GM12878 (cell line): ENCODE measurements around the gene S100A9. TPM values are rescaled to one million over a fixed set of nuclear protein-coding genes. Genes with fewer than 3 reads are reported as not detected.

Experiments
- ATAC-seq: fragments of 200-7000 bp; cut with Tn5 transposase; 3 replicates; pipeline ENCODE4 v1.9.1; 2020; ENCODE audit warnings: mild to moderate bottlenecking, moderate library complexity
- BruUV-seq: library from RNA; stranded (reverse); fragments of 400-500 nt; replicated peaks from 2 replicates; lab custom pipeline; 2021; lab: Mats Ljungman, UMichigan
- CTCF ChIA-PET: fragments of 300-600 bp; sonication (Branson Sonifier 250); formaldehyde crosslinking; extraction: SDS; loops from one replicate; lab custom pipeline; 2021; ENCODE audit warnings: inconsistent platforms; lab: Yijun Ruan, JAX
- POLR2A ChIA-PET: fragments of 350-600 bp; formaldehyde crosslinking; extraction: SDS; loops from one replicate; lab custom pipeline; 2021; ENCODE audit warnings: inconsistent platforms; lab: Charles Lee
- RAD21 ChIA-PET: fragments of 300-600 bp; sonication (Branson Sonifier 250); formaldehyde crosslinking; loops from one replicate; lab custom pipeline; 2023; ENCODE audit warnings: antibody characterized with exemption; ENCODE audit not compliant: unreplicated experiment; lab: Charles Lee
- SMC1A ChIA-PET: fragments of 300-600 bp; sonication (Branson Sonifier 250); formaldehyde crosslinking; loops from one replicate; lab custom pipeline; 2023; ENCODE audit not compliant: unreplicated experiment, uncharacterized antibody; lab: Charles Lee
- DNase-seq: peaks from one replicate; pipeline ENCODE4 v3.0.0-alpha.2; 2011; ENCODE audit warnings: low read depth, low spot score
- FAIRE-seq: peaks from 3 replicates; lab custom pipeline; 2011; peaks lifted over from hg19 to GRCh38; lab: Jason Lieb, UNC
- H2AFZ ChIP-seq: 2 replicates; pipeline ENCODE4 v1.6.0; 2011; ENCODE audit warnings: low read depth, low read length, control low read depth; ENCODE audit not compliant: control insufficient read depth
- H3K27ac ChIP-seq: 2 replicates; pipeline ENCODE4 v1.5.1; 2011; ENCODE audit warnings: control low read depth; ENCODE audit not compliant: control insufficient read depth, insufficient read depth
- H3K27me3 ChIP-seq, 2 experiments: replicated peaks in 1 of 2; 2 replicates each; pipeline versions ENCODE4 v1.6.0 to v1.6.1; 2011; ENCODE audit warnings: low read length in 1 of 2; ENCODE audit not compliant: control insufficient read depth in 2 of 2, insufficient read depth in 2 of 2
- H3K36me3 ChIP-seq, 2 experiments: 2 replicates each; pipeline ENCODE4 v1.5.1; 2011; ENCODE audit warnings: low read length in 1 of 2; ENCODE audit not compliant: control insufficient read depth in 2 of 2, insufficient read depth in 2 of 2
- H3K4me1 ChIP-seq: 2 replicates; pipeline ENCODE4 v1.6.1; 2011; ENCODE audit warnings: mild to moderate bottlenecking, low read length, moderate library complexity, mixed read lengths; ENCODE audit not compliant: control insufficient read depth, insufficient read depth
- H3K4me2 ChIP-seq: 2 replicates; pipeline ENCODE4 v1.6.0; 2011; ENCODE audit warnings: control low read depth; ENCODE audit not compliant: control insufficient read depth, insufficient read depth
- H3K4me3 ChIP-seq: fragments of 200-600 bp; sonication (generic); 2 replicates; pipeline ENCODE4 v1.5.1; 2016
- H3K79me2 ChIP-seq: 2 replicates; pipeline ENCODE4 v1.6.0; 2011; ENCODE audit warnings: low read length; ENCODE audit not compliant: control insufficient read depth, insufficient read depth
- H3K9ac ChIP-seq: 2 replicates; pipeline ENCODE4 v1.8.0; 2011; ENCODE audit warnings: low read length, control low read depth, mixed read lengths; ENCODE audit not compliant: control insufficient read depth, insufficient read depth
- H3K9me3 ChIP-seq: replicated peaks from 3 replicates; pipeline ENCODE4 v1.5.1; 2011; ENCODE audit warnings: mild to moderate bottlenecking, low read length; ENCODE audit not compliant: control insufficient read depth, insufficient read depth
- H4K20me1 ChIP-seq: 2 replicates; pipeline ENCODE4 v1.6.0; 2011; ENCODE audit not compliant: control insufficient read depth, insufficient read depth
- ETV6 ChIP-seq, 2 experiments: fragments of 450-650 bp in 1 of 2; IDR thresholded peaks in 1 of 2; conservative IDR thresholded peaks in 1 of 2; 2 replicates each; pipeline ENCODE4 v1.6.1; 2014; ENCODE audit warnings: antibody characterized with exemption in 1 of 2, borderline replicate concordance in 1 of 2, low read depth in 1 of 2, mild to moderate bottlenecking in 1 of 2, moderate library complexity in 1 of 2
- GABPA ChIP-seq: IDR thresholded peaks from 2 replicates; pipeline ENCODE4 v1.6.1; 2014; ENCODE audit warnings: antibody characterized with exemption, low read depth, mild to moderate bottlenecking, inconsistent platforms
- HCFC1 ChIP-seq: fragments of 150-350 bp; IDR thresholded peaks from 2 replicates; pipeline ENCODE4 v1.6.1; 2014; ENCODE audit warnings: low read length
- LARP7 ChIP-seq: fragments of 450-650 bp; IDR thresholded peaks from 2 replicates; pipeline ENCODE4 v1.6.1; 2017; ENCODE audit warnings: mild to moderate bottlenecking
- NFYB ChIP-seq: IDR thresholded peaks from 2 replicates; pipeline ENCODE4 v1.6.1; 2011; ENCODE audit warnings: low read depth, mild to moderate bottlenecking, low read length, improper control_type of control experiment, moderate library complexity; ENCODE audit not compliant: insufficient read depth
- NR2F1 ChIP-seq: fragments of 450-650 bp; conservative IDR thresholded peaks from 2 replicates; pipeline ENCODE4 v1.6.1; 2017; ENCODE audit warnings: mild to moderate bottlenecking
- POLR2A ChIP-seq: IDR thresholded peaks from 2 replicates; pipeline ENCODE4 v1.6.1; 2011; ENCODE audit warnings: low read depth, mild to moderate bottlenecking, low read length
- SMAD1 ChIP-seq: fragments of 450-650 bp; IDR thresholded peaks from 2 replicates; pipeline ENCODE4 v1.6.1; 2018; ENCODE audit warnings: mild to moderate bottlenecking, low read depth; ENCODE audit not compliant: partially characterized antibody
- TCF3 ChIP-seq: IDR thresholded peaks from 2 replicates; pipeline ENCODE4 v1.6.1; 2012; ENCODE audit warnings: low read depth, mild to moderate bottlenecking, low read length, borderline replicate concordance; ENCODE audit not compliant: insufficient read depth
- WRNIP1 ChIP-seq: IDR thresholded peaks from 2 replicates; pipeline ENCODE4 v1.6.1; 2011; ENCODE audit warnings: low read depth, low read length, improper control_type of control experiment, borderline replicate concordance
- YY1 ChIP-seq: IDR thresholded peaks from 2 replicates; pipeline ENCODE4 v1.6.1; 2011; ENCODE audit warnings: low read depth, mild to moderate bottlenecking, low read length
- WGBS: methylation state at CpG from one replicate; pipeline ENCODE4 v1.1.6; 2016; ENCODE audit warnings: low lambda C conversion rate; ENCODE audit not compliant: insufficient replicate concordance, insufficient coverage; ENCODE audit errors: missing lambda C conversion rate; 5-methylcytosine and 5-hydroxymethylcytosine counted together
- in situ Hi-C: fragments of 300-500 bp; cut with MboI; formaldehyde crosslinking; loops from 9 replicates; pipeline ENCODE4 v1.14.3; 2018; ENCODE audit warnings: mixed read lengths
- intact Hi-C: fragments of 100-400 bp; cut with micrococcal nuclease; formaldehyde crosslinking; loops from one replicate; pipeline ENCODE4 v1.14.2; 2022; ENCODE audit not compliant: unreplicated experiment
- polyA plus RNA-seq, 11 experiments: library from polyadenylated mRNA; depleted of rRNA in 4 of 11; unstranded in 6 of 11; stranded (reverse) in 5 of 11; fragments of >200 nt; fragmentation: Nextera tagmentation in 4 of 11; fragmentation: Illumina TruSeq in 1 of 11; extraction: Ambion mirVana in 4 of 11; extraction: Trizol in 1 of 11; gene quantifications; 1 replicate in 1 of 11; 2 replicates in 10 of 11; pipeline versions ENCODE4 v1.2.1 to v1.2.3, GENCODE V29; 2011 to 2016; ENCODE audit warnings: inconsistent platforms in 2 of 11, missing spikeins in 2 of 11, low read depth in 1 of 11
- total RNA-seq, 4 experiments: library from RNA; depleted of rRNA in 3 of 4; stranded (reverse); fragments of >200 nt in 3 of 4; fragmentation: Illumina TruSeq in 1 of 4; extraction: Trizol in 1 of 4; gene quantifications; 2 replicates each; pipeline versions ENCODE4 v1.2.1 to v1.2.3, GENCODE V29; 2013 to 2021
- TF ChIP-seq, protein P1 (sequence below): IDR thresholded peaks from 2 replicates; pipeline ENCODE4 v1.6.1; 2012; ENCODE audit warnings: low read depth, low read length, improper control_type of control experiment
- TF ChIP-seq, protein P2 (sequence below): fragments of 450-650 bp; IDR thresholded peaks from 2 replicates; pipeline ENCODE4 v1.6.1; 2016; ENCODE audit warnings: mild to moderate bottlenecking
- TF ChIP-seq, protein P3 (sequence below): fragments of 450-650 bp; IDR thresholded peaks from 2 replicates; pipeline ENCODE4 v1.6.1; 2017; ENCODE audit warnings: mild to moderate bottlenecking, low read depth, inconsistent platforms; ENCODE audit not compliant: poor library complexity, severe bottlenecking

Gene S100A9
- total and polyA plus RNA-seq, 10 of the 15 experiments (the other 5 are each of a cell fraction or from before 2014, with no cell fraction given), result 0.22 to 1.7 (median 0.49) TPM; not detected in 3

DNA sequence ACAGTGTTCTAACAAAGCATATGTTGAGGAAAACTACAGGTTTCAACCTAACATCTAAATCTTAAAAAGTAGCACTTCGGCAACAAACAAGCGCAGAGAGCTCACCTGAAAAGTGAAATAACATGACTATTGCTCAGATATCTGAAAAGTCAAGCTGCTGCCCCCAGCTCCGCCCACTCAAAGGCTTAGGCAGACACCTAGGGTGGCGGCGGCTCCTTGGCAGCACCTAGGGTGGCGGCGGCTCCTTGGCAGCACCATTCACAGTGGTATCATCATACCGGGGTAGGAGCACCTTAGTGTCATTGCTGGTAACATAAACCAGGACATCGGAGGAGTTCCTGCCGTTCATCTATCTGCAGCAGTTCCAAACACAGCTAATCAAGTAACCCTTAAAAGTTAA, 21.9 kb downstream of the S100A9 start:
- H3K79me2 ChIP-seq, result no peaks in the 10 kb centered on the region
- no peak overlapping the region for H3K4me2 ChIP-seq
- 42% methylated on average over 10 of the region's 10 CpGs for WGBS
- ChIA-PET RAD21 (no interaction called here), POLR2A (no interaction called here), SMC1A (no interaction called here), CTCF (interaction anchor here (1.6 kb wide), 1 partner anchor 24 kb away, joined by 4 read pairs; no protein-coding TSS in a partner anchor)
- H2AFZ ChIP-seq, result no peak overlapping the region
- no peak for FAIRE-seq
- H3K4me1 ChIP-seq, result no peaks in the 10 kb centered on the region
- no peaks in the 10 kb centered on the region for H3K36me3 ChIP-seq
- no peak overlapping the region for H3K9ac ChIP-seq
- intact Hi-C loops, result no loop called here
- BruUV-seq, result no TSS peak
- H3K27ac ChIP-seq, result no peak overlapping the region
- no peak for DNase-seq
- H3K27me3 ChIP-seq, result peaks cover 0 to 2% of the 10 kb centered on the region in 2 experiments; a peak in 1 of 4 replicates
- no peaks in the 10 kb centered on the region for H4K20me1 ChIP-seq
- no peaks in the 10 kb centered on the region for H3K9me3 ChIP-seq
- in situ Hi-C loops, result no loop called here
- H3K4me3 ChIP-seq, result no peak overlapping the region
- no peak for ATAC-seq
- TF ChIP-seq HCFC1 (no peak), POLR2A (no peak), NR2F1 (no peak), YY1 (no peak), TCF3 (no peak), SMAD1 (no peak), LARP7 (no peak), ETV6 (conservative IDR thresholded peaks at IDR 0.05 in 1 of 2, IDR thresholded peaks at IDR 0.05 in 1 of 2; ENCODE audit: borderline replicate concordance in 1 of 2, low read depth in 1 of 2) (no peak), WRNIP1 (no peak), NFYB (no peak), GABPA (no peak)
- TF ChIP-seq, protein P1, sequence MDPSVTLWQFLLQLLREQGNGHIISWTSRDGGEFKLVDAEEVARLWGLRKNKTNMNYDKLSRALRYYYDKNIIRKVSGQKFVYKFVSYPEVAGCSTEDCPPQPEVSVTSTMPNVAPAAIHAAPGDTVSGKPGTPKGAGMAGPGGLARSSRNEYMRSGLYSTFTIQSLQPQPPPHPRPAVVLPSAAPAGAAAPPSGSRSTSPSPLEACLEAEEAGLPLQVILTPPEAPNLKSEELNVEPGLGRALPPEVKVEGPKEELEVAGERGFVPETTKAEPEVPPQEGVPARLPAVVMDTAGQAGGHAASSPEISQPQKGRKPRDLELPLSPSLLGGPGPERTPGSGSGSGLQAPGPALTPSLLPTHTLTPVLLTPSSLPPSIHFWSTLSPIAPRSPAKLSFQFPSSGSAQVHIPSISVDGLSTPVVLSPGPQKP, result no peak
- TF ChIP-seq, protein P2, sequence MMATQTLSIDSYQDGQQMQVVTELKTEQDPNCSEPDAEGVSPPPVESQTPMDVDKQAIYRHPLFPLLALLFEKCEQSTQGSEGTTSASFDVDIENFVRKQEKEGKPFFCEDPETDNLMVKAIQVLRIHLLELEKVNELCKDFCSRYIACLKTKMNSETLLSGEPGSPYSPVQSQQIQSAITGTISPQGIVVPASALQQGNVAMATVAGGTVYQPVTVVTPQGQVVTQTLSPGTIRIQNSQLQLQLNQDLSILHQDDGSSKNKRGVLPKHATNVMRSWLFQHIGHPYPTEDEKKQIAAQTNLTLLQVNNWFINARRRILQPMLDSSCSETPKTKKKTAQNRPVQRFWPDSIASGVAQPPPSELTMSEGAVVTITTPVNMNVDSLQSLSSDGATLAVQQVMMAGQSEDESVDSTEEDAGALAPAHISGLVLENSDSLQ, result no peak
- TF ChIP-seq, protein P3, sequence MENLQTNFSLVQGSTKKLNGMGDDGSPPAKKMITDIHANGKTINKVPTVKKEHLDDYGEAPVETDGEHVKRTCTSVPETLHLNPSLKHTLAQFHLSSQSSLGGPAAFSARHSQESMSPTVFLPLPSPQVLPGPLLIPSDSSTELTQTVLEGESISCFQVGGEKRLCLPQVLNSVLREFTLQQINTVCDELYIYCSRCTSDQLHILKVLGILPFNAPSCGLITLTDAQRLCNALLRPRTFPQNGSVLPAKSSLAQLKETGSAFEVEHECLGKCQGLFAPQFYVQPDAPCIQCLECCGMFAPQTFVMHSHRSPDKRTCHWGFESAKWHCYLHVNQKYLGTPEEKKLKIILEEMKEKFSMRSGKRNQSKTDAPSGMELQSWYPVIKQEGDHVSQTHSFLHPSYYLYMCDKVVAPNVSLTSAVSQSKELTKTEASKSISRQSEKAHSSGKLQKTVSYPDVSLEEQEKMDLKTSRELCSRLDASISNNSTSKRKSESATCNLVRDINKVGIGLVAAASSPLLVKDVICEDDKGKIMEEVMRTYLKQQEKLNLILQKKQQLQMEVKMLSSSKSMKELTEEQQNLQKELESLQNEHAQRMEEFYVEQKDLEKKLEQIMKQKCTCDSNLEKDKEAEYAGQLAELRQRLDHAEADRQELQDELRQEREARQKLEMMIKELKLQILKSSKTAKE, result no peak
